ENCODE measurements around the gene RPS21. TPM values are rescaled to one million over a fixed set of nuclear protein-coding genes. Genes with fewer than 3 reads are reported as not detected.

RPS21 gene
- 1,065 TPM for total RNA-seq

DNA sequence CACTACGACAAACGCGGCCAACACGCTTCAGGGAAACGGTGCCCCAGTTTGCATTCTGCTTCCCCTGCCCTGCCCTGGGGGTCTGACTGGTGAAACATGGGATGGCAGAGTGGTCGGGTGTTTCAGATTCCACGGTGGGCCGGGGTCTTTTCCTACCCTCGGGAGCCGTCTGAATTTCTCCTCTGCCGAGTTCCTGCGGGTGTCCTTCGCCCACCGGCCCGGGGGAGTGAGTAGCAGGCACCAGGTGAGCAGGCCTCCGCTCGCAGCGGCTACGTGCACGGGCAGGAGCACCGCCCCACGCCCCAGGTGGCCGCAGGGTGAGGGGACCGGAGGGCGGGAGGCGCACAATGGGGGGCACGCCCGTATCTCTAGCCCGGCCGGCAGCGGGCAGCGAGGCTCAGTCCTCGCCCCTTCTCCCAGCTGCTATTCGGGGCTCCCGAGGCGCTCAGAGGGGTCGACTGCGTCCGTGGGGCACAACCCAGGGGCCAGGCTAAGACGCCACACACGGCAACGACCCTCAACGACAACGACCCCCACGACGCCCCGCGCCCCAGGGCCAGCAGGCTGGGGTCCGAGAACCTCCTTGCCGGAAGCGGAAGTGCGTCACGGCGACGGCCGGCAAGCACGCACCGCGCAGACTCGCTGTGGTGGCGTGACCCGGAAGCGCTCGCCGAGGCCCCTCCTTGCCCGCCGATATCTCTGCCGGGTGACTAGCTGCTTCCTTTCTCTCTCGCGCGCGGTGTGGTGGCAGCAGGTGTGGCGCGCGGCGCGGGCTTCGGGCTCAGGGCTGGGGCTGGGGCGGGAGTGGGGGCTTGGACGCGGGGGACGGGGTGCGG, at the start of gene RPS21:
TSS of gene RPS21 (plus strand) at position 721 of the 836 bp plus-strand sequence. CDS start 236 bp downstream, outside the sequence.
- Histone ChIP-seq H3K27me3 (ENCODE audit: insufficient read depth, low read length) (no peaks in the 10 kb centered on the region), H3K4me3 (ENCODE audit: low read length) (peak within 1 kb of the TSS; percentile 82), H3K4me1 (ENCODE audit: insufficient read depth, low read length) (peaks cover 29% of the 10 kb centered on the region), H3K9me3 (ENCODE audit: low read depth, low read length) (no peaks in the 10 kb centered on the region)

DNA sequence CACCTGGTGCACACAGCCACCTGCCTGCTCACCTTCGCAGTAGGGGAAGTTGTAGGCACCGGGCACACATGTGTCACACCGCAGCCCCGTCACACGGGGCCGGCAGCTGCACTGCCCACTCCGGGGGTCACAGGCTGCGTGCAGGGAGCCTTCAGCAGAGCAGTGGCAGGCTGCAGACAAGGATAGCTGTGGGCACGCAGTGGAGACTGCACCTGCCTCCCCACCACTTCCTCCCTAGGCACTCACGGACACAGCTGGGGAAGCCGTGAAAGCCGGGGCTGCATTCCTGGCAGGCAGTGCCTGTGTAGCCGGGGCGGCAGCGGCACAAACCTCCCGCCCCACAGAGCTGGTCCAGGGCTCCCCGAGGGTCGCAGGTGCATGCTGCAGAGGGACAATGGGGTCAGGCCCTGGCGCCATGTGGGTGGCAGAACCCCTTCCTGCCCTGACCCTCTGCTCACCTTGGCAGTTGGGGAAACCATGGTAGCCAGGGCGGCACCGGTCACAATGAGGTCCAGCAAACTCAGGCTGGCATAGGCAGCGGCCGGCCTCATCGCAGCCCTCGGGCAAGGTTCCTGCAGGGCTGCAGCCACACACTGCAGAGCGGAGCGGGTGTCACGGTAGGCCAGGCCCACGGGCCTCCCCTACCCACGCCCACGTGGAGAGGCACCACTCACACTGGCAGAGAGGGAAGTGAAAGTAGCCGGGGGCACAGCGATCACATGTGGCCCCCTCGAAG, 49.2 kb upstream of the RPS21 start:
- Histone ChIP-seq H3K4me1 (ENCODE audit: insufficient read depth, low read length) (peaks cover 20% of the 10 kb centered on the region), H3K4me3 (ENCODE audit: low read length) (no peak overlapping the region), H3K9me3 (ENCODE audit: low read depth, low read length) (no peaks in the 10 kb centered on the region), H3K27me3 (ENCODE audit: insufficient read depth, low read length) (no peaks in the 10 kb centered on the region)

DNA sequence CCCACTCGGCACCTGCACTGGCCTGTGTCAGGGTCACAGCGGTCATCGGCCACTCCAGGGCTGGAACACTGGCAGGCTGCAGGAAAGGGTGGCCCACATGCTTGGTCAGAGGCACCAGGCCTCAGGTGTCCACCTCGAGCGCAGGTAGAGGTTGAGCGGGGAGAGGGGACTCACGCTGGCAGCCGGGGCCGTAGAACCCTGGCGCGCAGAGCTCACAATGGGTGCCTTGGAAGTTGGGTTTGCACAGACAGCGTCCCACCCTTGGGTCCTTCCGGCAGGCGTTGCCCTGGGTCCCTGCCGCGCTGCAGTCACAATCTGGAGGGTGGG, 48.6 kb upstream of the RPS21 start:
- peaks cover 20% of the 10 kb centered on the region for H3K4me1 ChIP-seq (ENCODE audit: insufficient read depth, low read length)
- H3K27me3 ChIP-seq (ENCODE audit: insufficient read depth, low read length) = no peaks in the 10 kb centered on the region
- no peak overlapping the region for H3K4me3 ChIP-seq (ENCODE audit: low read length)
- H3K9me3 ChIP-seq (ENCODE audit: low read depth, low read length) = no peaks in the 10 kb centered on the region

DNA sequence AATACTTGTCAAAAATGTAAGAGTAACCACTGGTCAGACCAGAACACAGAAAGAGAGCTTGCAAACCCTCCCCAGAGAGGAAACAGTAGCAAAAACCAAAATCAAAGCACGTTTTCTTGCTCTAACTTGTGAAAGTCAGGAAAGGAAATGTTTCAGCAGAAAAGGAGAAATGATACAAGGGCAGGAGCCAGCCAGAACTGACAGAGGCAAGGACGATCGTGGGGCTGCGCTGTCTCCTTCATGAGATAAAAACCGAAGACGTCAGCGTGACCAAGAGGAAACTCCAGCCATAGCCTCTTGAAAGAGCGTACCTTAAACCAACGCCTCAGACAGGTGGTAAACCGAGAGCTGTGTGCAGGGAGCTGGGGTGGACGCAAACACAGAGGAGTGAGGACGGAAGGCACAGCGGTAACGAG, 47.2 kb upstream of the RPS21 start:
- Histone ChIP-seq H3K4me3 (ENCODE audit: low read length) (no peak overlapping the region), H3K9me3 (ENCODE audit: low read depth, low read length) (no peaks in the 10 kb centered on the region), H3K4me1 (ENCODE audit: insufficient read depth, low read length) (peaks cover 20% of the 10 kb centered on the region), H3K27me3 (ENCODE audit: insufficient read depth, low read length) (no peaks in the 10 kb centered on the region)

DNA sequence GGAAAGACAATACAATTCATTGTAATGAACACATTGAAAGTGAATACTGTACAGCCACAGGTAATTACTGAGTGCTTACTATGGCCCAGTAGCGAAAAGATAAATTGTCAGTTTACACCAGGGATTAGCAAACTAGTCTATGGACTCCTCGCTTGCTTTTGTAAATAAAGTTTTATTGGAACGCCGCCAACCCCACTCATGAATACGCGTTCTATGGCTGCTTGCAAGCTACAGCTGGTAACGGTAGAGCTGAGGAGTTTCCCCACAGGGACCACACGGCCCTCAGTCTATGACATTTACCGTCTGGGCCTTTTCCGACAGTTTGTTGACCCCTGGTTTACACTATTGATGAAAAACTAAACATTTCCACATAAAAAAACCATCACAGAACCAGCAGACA, 44.0 kb upstream of the RPS21 start:
- no peak overlapping the region for H3K4me3 ChIP-seq (ENCODE audit: low read length)
- no peaks in the 10 kb centered on the region for H3K27me3 ChIP-seq (ENCODE audit: insufficient read depth, low read length)
- peaks cover 5% of the 10 kb centered on the region for H3K4me1 ChIP-seq (ENCODE audit: insufficient read depth, low read length)
- H3K9me3 ChIP-seq (ENCODE audit: low read depth, low read length) = no peaks in the 10 kb centered on the region

DNA sequence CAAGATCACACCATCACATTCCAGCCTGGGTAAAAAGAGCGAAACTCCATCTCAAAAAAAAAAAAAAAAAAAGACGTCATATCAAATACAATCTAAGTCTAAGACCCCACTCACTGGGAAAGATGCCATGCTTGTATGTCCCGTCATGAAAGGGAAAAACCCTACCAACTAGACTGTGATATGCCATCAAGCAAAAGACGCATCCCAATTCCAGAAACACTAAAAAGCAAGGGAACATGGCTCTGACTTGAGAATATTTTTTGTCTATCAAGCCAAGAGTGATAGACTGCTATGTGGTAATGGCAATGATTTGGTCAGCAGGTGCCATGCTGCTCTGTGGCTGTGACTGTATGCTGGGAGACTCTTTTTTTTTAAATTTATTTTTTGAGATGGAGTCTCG, 42.8 kb upstream of the RPS21 start:
- H3K4me3 ChIP-seq (ENCODE audit: low read length) = no peak overlapping the region
- no peaks in the 10 kb centered on the region for H3K4me1 ChIP-seq (ENCODE audit: insufficient read depth, low read length)

DNA sequence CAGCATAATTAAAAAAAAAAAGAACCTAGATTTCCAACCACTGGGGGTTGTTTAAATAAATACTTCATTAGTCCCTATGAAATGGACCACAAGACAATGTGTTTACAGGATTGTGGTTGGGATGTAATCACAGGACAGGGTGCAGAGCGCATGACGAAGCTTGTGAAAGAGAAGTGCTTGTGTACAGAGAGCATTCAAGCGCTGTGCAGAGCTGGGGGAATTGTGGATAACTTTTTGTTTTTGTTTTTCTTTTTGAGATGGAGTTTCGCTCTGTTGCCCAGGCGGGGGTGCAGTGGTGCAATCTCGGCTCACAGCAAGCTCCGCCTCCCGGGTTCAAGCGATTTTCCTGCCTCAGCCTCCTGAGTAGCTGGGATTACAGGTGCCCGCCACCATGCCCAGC, 42.1 kb upstream of the RPS21 start:
- H3K4me1 ChIP-seq (ENCODE audit: insufficient read depth, low read length) = no peaks in the 10 kb centered on the region
- no peak overlapping the region for H3K4me3 ChIP-seq (ENCODE audit: low read length)
- H3K27me3 ChIP-seq (ENCODE audit: insufficient read depth, low read length) = no peaks in the 10 kb centered on the region
- H3K9me3 ChIP-seq (ENCODE audit: low read depth, low read length) = no peaks in the 10 kb centered on the region

More for the DNA sequence above, 42.8 kb upstream of the RPS21 start:
- H3K27me3 ChIP-seq (ENCODE audit: insufficient read depth, low read length) = no peaks in the 10 kb centered on the region
- no peaks in the 10 kb centered on the region for H3K9me3 ChIP-seq (ENCODE audit: low read depth, low read length)

DNA sequence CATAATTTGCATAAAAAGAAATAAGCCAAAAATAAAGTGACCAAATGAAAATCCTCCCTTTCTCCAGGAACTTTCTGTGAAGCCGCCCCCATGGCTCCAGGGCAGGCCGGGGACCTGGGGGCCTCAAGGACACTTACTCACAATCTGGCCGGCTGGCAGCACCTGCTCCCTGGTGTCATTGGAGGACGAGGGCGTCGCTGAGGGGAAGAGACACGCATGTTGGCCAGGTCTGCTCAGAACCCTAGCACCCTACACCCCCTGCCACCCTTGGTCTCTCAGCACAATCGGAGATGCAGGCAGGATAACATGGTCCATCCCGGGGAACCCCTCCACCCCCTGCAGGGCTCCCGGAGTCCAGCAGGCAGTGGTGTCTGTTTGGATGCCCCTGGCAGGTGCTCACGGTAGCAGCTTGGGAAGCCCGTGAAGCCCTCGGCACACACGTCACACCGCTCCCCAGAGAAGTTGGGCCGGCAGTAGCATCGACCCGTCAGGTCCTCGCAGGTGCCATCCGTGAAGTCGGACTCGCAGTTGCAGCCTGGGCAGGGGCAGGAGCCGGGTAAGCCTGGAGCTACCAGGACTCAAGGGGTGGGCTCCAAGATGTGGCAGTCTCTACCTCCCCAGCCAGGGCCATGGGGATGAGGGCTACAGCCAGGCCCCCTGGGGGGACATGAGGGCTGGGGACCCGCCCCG, 41.1 kb upstream of the RPS21 start:
- Histone ChIP-seq H3K9me3 (ENCODE audit: low read depth, low read length) (no peaks in the 10 kb centered on the region), H3K27me3 (ENCODE audit: insufficient read depth, low read length) (no peaks in the 10 kb centered on the region), H3K4me1 (ENCODE audit: insufficient read depth, low read length) (no peaks in the 10 kb centered on the region), H3K4me3 (ENCODE audit: low read length) (no peak overlapping the region)

DNA sequence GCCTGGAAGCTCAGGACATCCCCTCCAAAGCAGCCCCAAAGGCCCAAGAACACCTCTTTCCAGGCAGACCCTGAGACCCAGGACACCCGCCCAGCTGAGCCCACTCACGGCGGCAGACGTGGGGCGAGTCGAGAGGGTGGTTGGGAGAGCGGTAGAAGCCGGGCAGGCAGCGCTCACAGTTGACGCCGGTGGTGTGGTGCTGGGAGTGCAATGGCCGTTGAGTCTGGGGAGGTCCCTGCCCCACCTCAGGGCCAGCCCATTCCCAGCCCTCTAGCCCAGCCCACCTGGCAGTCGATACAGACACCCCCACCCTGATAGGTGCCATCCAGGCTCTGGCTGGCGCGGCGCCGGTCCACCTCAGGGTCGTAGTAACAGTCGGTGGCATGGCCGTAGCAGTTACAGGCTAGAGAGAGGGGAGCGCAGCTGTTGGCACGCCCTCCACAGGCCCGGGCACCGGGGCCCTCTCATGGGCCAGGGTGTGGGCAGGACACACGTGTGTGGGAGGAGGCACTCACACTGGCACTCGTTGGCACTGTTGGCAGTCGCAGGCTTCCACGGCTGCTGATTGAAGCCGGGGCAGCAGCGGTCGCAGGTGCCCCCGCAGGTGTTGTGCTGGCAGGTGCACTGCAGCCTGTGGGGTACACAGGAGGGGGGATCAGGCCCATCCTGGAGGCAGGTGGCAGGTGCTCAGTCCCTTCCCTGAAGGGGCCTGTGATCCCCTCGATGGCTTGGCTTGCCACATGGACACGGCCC, 40.3 kb upstream of the RPS21 start:
- H3K4me1 ChIP-seq (ENCODE audit: insufficient read depth, low read length) = no peaks in the 10 kb centered on the region

DNA sequence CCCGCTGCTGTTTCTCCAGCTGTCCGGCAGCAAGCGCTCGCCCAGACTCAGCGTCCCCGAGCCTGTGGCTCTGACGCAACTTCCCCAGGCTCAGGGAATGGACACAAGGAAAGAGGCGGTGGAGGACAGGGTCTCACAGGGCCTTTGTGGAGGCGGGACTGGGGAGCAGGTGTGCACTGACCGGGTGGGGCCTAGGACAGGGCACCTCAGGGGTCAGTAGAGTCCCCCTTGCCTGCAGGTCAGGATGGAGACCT, 39.8 kb upstream of the RPS21 start:
- H3K9me3 ChIP-seq (ENCODE audit: low read depth, low read length) = no peaks in the 10 kb centered on the region
- H3K27me3 ChIP-seq (ENCODE audit: insufficient read depth, low read length) = no peaks in the 10 kb centered on the region
- H3K4me3 ChIP-seq (ENCODE audit: low read length) = no peak overlapping the region
- no peaks in the 10 kb centered on the region for H3K4me1 ChIP-seq (ENCODE audit: insufficient read depth, low read length)

More for the DNA sequence above, 40.3 kb upstream of the RPS21 start:
- H3K27me3 ChIP-seq (ENCODE audit: insufficient read depth, low read length) = no peaks in the 10 kb centered on the region
- no peak overlapping the region for H3K4me3 ChIP-seq (ENCODE audit: low read length)
- no peaks in the 10 kb centered on the region for H3K9me3 ChIP-seq (ENCODE audit: low read depth, low read length)

DNA sequence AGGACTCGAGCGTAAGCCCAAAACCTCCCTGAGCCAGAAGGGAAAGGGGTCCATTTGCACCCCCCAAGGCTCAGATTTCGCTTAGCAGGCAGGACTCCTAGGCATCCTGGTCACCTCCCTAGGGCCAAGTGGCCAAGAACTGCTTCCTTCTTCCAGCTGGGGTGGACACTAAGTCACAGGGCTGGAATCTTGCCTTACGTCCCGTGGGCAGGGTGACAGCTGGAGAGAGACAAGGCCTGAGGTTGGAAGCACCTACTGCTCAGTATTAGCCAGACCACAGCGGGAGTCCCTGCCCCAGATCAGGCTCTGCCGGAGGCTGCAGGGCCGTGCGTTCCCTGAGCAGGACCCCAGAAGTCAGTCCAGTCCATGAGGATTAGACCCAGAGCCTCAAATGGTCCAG, 39.5 kb upstream of the RPS21 start:
- H3K4me1 ChIP-seq (ENCODE audit: insufficient read depth, low read length) = no peaks in the 10 kb centered on the region
- H3K9me3 ChIP-seq (ENCODE audit: low read depth, low read length) = no peaks in the 10 kb centered on the region
- no peak overlapping the region for H3K4me3 ChIP-seq (ENCODE audit: low read length)
- H3K27me3 ChIP-seq (ENCODE audit: insufficient read depth, low read length) = no peaks in the 10 kb centered on the region

DNA sequence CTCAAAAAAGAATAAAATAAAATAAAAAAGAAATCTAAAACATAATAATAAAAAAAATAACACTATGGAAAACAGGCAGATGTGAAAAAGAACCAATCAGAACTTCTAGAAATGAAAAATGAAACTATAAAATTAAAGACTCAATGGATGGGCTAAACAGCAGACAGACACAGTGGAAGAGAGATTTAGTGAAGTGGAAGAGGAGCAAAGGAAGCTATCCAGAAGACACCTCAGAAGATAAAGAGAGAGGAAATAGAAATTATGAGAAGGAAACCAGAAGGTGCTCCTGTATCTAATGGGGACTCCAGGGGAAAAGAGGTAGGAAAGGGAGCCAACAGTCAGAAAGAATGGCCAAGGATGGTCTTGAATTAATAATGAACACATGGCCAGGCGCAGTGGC, 38.3 kb upstream of the RPS21 start:
- H3K9me3 ChIP-seq (ENCODE audit: low read depth, low read length) = no peaks in the 10 kb centered on the region
- no peak overlapping the region for H3K4me3 ChIP-seq (ENCODE audit: low read length)
- no peaks in the 10 kb centered on the region for H3K27me3 ChIP-seq (ENCODE audit: insufficient read depth, low read length)
- H3K4me1 ChIP-seq (ENCODE audit: insufficient read depth, low read length) = no peaks in the 10 kb centered on the region

DNA sequence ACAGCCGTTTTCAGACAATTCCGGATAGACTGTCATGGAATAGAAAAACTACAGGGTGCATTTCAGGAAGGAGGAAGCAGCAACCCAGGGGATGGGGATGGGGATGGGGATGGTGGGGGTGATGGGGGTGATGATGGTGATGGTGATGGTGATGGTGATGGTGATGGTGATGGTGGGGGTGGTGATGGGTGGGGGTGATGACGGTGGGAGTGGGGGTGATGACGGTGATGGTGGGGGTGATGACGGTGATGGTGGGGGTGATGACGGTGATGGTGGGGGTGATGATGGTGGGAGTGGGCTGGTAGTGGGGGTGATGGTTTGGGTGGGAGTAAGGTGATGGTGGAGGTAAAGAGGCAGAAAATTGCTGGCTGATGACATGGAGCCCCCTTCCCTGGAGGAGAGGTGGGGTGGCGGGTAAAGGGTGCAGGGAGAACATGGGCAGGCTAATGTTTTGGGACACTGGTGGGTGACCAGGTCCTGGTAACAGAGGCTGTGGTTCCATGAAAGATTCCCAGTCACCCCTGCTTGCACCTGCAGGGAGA, 37.3 kb upstream of the RPS21 start:
- Histone ChIP-seq H3K9me3 (ENCODE audit: low read depth, low read length) (no peaks in the 10 kb centered on the region), H3K4me1 (ENCODE audit: insufficient read depth, low read length) (no peaks in the 10 kb centered on the region), H3K27me3 (ENCODE audit: insufficient read depth, low read length) (no peaks in the 10 kb centered on the region), H3K4me3 (ENCODE audit: low read length) (no peak overlapping the region)

DNA sequence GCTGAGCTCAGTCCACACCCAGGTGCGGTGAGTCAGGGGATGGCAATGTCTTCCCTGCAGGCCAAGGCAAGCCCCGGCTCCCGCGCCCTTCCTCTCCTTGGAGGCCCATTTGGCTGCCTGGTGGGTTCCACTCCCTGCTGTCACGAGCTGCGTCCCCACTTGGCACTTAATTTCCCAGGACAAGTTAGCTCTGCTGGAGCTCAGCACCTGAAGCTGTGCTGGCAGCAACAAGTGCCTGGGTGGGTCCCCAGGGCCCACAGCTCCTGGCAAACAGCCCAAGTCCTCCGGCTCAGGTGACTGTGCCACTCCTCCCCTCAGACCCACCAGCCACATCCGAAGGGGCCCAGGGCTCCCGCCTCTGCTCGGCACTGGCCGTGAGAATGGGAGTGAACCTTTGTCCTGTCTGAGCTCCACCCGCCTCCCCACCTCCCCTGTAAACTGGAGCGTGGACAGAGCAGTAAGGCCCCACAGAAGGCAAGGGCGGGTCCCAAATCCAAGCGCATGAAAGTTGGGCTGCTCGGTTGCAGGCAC, 36.7 kb upstream of the RPS21 start:
- Histone ChIP-seq H3K4me1 (ENCODE audit: insufficient read depth, low read length) (no peaks in the 10 kb centered on the region), H3K4me3 (ENCODE audit: low read length) (no peak overlapping the region), H3K27me3 (ENCODE audit: insufficient read depth, low read length) (no peaks in the 10 kb centered on the region), H3K9me3 (ENCODE audit: low read depth, low read length) (no peaks in the 10 kb centered on the region)
